HL-60/S4 (cell line): ENCODE results near the gene TMEM61.
"Not testable (repeated sequence)": the region's sequence is repeated elsewhere in the genome, so short reads cannot be mapped to it uniquely, and the experiment has no call there.

Experiments used
- in situ Hi-C: fragments of 300-500 bp; cut with MboI; formaldehyde crosslinking; loops from 2 replicates; pipeline ENCODE4 v1.14.3; 2022; ENCODE audit warnings: low sequenced_read_pairs

TMEM61 gene

DNA sequence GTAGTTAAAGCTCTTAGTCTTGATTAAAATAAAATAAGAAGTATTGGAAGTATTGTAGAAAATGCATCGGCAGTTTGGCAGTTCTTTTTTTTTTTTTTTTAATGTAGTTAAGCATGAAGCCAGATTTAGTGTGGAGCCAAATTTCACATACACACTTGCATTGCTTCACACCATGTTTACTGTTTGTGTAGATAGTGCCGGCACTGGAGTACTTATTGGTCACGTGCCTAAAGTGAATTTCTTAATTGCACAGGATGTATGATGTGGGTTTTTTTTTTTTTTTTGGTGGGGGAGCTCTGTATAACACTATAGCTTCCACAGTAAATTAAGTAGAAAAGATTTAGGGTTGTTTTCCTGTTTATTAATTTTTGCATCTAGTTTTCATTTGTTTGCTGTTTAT, 21.2 kb upstream of the TMEM61 start:
- in situ Hi-C loops: no loop called here

DNA sequence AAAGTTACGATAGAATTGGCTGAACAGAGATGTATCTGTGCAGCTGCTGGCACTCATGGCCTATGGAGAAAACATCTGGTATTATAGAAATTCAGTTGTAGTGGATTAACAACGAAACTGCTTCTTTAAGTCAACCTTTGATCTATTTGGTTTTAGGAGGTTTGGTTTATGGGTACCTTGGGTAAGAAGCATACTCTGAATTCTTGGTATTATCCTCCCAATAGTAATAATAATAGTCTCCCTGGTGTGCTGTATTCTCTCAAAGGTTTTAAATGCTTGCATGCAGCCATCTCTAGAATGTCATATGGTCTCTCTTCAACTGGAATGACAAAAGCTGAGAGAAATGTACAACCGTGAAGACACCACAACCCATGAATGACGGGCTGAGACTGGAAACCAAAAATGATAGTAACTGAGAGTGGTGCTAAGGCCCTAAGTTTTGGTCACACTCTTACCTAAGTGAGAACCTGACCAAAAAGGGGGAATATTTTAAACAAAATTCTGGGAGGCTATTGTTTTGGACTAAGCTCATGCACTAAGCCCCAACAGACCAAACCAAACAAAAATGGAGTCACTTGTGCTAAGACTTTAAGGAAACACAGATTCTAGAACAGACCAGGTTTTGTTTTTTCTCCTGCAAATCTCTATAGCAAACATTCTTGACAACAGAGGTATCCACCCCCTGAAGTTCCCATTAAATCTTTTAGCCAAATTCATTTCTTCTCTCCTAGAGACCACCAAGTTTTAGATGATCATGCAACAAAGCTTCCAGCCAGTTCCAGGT, 17.6 kb upstream of the TMEM61 start:
- in situ Hi-C loops: no loop called here

DNA sequence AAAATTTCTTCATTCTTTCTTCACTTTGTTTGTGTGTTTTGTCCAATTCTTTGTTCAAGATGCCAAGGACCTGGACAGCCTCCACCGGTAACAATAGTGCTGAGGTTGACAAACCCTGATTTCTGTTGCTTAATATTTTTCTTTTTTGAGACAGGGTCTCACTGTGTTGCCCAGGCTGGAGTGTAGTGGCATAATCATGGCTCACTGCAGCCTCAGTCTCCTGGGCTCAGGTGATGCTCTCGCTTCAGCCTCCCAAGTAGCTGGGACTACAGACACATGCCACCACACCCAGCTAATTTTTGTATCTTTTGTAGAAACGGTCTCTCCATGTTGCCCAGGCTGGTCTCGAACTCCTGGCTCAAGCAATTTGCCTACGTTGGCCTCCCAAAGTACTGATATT, 16.6 kb upstream of the TMEM61 start:
- in situ Hi-C loops: not testable (repeated sequence)

DNA sequence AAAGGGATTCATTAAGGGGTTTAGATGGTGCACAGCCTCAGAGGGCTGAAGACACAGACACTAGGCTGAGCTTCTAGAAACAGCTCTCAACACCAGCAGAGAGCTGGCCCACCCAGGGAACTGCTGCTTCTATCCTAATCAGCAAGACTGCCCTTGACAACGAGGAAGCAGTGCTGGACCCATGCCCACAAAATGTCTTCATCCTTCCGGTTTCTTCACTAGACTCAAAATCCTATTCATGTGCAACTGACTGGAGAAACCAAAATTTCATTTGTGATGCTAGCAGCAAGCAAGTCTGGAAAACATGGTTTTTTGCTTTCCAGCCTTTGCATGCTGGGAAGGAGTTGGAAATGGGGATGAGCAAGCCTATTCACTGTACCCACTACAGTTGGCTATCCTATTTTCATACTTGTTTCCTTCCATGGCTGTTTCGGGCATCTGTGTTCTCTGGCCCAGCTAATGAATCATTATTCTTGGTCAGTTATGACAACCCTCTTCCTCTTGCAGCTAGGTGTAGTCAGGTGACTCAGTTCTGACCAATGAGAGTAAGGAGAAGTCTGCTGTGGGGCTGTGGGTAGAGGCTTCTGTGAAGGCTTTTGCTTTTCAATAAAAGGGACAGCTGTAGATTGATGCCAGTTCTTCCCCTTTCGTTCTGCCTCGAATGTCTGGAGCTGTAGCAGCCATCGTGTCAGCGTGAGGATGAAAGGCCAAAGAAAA, 14.6 kb upstream of the TMEM61 start:
- in situ Hi-C loops: no loop called here

DNA sequence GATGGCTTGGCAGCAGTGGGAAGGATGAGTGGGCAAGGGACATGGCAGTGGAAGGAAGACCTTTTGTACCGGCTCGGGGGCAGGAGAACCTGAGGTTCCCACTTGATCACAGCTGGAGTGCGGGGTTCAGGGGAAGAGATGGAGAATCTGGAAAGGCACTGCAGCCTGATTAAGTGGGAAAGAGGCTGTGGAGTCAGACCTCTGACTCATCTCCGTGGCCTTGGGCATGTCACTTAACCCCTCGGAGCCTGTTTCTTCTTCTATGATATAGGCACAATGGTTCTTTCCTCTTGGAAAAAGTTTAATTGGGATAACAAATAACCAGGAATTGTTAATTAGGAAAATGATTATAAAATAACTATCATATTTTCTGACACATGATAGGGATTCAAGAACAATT, 13.1 kb upstream of the TMEM61 start:
- in situ Hi-C loops: no loop called here

DNA sequence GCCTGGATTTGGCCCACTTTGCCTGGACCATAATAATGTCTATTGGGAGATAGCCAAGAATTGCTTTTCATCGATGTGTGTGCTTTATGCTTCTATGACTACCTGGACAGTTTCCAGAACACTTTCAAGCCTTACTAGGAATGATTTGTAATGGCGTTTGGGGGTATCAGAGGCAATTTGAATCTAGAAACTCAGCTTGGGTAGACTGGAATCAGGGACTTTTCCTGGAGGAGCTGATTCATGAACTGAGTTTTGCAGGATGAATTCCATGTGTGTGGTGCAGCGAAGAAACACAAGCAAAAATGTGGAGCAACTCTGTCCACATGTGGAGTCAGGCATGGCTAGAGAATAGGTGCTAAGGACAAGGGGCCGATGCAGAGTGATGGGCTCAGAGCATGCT, 11.9 kb upstream of the TMEM61 start:
- in situ Hi-C loops: no loop called here

DNA sequence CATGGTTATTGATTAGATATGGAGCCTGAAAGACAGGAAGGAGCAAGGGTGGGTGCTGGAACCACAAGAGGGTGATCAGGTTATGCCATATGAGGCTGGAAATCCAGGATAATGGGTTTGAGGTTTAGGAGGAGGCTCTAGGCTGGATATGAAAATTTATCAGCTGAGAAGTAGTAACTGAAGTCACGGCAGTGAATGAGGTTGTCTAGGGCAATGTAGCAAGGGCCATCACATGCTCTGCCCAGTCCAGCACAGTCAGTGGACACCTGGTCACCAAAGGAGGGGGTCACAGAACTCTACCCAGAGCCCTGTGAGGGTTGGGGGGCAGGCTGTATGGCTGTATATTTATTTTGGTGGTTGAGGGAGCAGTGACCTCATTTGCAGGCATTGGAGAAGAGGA, 10.5 kb upstream of the TMEM61 start:
- in situ Hi-C loops: no loop called here

DNA sequence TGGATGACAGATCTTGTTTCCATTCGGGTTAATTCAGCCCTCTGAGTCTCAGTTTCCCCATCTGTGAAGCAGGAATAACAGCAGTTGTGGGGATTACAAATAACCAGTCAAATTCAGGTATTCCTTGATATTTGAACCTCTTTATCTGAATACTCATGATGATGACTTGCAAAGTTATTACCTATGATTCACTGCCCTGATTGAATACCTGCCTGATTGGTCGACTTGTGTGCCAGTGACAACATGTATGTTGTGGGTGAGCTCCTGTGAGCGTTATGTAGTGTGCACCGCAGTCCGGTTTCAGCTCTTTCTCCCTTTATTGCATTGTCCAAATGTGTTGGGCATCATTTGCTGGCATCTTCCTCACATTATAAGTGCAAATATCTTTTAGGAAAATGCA, 9.5 kb upstream of the TMEM61 start:
- in situ Hi-C loops: no loop called here

DNA sequence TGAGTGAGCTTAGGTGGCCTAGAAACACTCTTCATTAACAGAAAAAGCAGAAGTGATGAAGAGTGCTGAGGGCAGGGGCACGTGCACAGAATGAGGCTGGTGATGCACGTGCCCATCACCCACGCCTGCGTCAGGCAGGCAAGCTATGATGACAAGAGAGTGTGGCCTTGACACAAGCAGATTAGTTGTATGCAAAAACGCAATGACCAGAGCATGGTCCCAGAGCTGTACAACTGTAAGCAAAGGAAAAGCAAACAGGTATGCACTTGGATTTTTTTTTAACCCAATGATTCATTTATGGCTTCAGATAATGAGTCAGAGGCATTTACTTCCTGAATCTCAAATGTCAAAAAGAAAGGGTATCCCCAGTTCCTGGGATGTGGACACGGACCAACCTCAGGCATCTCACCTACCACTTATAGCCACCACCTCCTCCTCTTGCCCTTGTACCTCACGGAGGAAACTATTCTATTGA, 9.1 kb upstream of the TMEM61 start:
- in situ Hi-C loops: no loop called here

DNA sequence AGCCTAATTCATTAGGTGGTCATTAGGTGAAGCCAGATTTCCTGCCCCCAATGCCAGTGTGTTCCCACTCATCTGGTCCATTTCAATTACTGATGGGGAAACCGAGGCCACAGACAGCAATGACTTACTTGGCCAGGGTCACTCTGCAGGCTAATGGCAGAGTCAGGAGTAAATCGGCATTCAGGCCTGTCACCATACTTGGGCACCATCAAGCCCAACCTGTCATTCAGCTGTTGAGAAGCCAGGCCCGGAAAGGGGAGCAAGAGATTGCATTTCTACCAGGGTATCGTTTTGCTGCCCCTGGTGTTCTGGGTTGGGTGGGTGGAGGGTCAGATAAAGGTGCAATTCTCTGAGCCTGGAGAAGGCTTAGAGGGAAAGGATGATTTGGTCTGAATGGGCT, 8.0 kb upstream of the TMEM61 start:
- in situ Hi-C loops: no loop called here

DNA sequence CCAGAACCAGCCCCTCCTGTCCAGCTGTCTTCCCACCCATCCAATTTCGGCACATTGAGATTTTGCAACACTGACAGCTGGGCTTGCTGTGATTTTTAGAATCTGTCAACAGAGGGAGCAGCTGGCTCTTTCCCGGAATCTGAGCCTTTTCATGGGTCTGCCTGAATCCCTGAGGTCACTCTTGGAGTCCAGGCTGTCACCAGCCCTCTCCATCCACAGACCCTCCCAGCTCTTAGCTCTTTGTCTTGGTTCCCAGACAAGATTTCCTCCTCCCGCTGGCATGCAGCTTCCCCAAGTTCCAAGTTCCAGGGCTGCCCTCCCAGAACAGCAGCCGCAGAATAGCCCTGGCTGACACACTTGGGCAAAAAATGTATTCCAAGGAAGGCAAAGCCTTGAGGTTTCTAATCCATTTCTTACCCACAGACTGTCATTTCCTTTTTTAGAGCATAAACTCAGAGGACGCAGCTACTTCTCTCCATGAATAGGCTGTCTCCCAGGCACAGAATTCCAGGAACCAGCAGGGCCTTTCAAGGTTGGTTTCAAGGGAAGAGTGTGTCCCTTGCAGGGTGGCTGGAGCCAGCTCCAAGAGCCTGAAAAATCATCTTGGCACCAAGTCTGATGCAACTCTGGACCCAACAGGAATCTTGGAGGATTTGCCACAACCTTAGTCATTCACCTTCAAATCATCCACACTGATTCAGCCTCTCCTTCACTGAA, 7.1 kb upstream of the TMEM61 start:
- in situ Hi-C loops: no loop called here

DNA sequence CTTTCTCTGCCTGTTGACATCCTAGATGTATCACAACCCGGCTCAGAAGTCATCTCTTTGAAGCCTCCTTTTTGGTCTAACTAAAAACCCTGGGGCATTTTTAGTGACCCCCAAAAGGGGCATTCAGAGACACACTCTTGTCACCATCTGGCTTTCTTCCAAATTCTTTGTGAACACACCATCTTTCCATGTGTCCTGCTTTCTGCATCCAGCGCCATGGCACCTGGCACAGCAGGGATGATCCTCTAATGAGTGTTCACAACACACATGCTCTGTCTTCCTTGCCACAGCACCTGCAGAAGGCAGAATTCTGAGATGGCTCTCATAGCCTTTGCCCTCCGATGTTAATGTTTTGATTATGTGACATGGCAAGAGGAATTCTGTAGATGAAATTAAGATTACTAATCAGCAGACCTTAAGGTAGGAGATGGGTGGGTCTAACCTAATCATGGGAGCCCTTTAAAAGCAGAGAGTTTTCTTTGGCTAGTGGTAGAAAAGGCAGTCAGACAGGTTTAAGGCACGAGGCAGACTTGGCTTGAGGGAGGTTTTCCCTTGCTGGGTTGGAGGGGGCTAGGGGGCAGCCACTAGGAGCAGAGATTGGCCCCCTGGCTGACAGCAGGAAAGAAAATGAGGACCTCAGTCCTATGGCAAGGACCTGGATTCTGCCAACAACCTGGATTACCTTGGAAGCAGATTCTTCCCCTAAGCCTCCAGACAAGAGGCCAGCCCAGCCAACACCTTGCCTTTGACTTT, 4.9 kb upstream of the TMEM61 start:
- in situ Hi-C loops: no loop called here

DNA sequence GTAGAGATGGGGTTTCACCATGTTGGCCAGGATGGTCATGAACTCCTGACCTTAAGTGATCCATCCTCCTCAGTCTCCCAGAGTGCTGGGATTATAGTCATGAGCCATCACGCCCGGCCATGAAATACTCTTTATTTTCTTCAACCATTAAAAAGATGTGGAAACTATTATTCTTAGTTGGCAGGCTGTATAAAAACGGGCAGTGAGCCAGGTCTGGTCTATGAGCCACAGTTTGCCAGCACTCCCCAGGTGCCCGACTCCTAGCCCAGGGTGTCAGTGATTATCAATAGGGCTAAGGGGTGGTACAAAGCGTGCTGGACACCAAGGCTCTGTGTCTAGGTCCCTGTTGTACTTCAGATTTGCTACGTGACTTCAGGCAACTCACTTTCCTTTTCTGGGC, 3.7 kb upstream of the TMEM61 start:
- in situ Hi-C loops: no loop called here

DNA sequence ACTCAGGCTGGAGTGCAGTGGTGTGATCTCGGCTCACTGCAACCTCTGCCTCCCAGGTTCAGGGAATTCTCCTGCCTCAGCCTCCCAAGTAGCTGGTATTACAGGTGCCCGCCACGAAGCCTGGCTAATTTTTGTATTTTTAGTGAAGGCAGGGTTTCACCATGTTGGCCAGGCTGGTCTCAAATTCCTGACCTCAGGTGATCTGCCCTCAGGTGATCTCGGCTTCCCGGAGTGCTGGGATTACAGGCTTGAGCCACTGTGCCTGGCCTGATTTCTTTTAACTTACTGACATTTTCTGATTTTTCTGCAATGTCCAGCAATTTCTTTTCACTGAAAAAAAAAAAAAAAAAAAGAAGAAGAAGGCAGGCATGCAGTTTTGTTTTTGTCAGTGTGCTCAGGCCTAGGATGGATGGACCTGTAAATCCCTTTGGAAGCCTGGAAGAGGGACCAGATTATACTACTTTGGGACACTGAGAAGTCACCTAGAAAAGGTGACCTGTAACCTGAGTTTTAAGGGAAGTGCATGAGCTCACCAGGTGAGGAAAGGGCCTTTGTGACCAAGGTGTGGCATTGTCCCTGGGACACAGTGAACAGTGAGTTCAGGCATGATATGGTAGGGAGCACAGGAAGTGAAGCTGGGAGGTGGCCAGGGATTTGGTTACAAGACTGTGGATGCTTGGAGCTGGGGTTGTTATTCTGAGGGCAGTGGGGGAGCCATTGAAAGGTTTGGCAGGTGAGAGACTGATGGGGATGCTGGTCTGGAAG, 2.7 kb upstream of the TMEM61 start:
- in situ Hi-C loops: no loop called here

DNA sequence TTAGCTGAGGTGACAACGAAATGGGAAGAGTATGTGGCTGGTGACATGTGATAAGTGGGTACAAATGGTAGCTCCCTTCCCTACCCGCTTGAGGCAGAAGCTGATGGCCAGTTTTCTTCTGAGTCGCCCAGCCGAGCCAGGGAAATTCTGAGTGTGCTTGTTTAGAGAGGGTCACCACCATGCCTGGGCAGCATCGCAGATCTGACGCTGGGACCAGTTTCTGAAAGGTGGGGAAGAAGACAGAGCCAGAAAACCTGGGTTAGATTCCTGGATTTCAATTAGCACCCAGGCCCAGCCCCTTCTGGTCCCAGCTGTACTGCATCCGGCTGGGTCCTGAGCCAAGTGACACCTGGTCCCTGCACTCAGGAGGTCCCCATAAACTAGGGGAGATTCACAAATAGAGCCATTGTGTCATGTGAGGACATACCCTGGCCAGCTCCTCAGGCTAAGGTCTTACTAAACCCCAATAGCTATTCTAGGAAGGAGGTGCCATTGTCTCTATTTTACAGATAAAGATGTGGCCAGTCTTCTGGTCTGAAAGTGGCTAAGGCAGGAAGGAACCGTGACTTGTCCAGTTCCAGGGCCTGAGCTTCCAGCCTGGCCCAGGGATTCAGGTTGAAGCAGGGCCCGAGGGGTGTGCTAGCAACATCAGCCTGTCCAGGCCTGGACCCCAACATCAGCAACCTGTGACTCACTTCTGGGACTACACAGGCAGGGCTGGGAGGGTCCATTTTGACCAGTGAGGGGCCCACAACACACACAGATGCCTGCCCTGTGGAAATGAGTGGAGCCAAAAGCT, 1.7 kb upstream of the TMEM61 start:
- in situ Hi-C loops: no loop called here

DNA sequence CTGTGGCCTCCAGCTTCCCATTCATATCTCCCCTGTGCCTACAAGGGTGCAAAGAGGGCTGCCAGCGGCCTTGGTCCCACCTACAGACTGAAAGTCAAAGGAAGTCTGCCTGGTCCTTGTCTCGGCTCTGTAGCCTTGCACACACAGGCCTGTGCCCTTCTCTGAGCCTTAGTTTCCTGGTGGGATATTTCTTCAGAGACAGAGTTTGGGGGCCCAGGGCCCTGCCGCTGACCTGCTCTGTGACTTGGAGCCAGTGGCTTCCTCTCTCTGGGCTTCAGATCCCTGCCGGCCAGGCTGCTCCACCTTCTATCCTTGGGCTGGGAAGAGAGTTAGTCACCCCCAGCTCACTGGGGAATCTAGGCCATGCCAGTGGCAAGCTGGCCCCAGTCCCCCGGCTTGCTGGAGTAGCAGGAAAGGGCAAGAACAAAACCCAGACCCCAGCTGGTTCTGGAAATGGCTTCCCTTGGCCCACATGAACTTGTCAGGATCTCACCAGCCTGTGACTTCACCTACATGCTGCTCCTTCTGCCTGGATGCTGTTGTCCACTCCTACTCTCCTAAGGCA, 1.0 kb upstream of the TMEM61 start:
- in situ Hi-C loops: no loop called here

DNA sequence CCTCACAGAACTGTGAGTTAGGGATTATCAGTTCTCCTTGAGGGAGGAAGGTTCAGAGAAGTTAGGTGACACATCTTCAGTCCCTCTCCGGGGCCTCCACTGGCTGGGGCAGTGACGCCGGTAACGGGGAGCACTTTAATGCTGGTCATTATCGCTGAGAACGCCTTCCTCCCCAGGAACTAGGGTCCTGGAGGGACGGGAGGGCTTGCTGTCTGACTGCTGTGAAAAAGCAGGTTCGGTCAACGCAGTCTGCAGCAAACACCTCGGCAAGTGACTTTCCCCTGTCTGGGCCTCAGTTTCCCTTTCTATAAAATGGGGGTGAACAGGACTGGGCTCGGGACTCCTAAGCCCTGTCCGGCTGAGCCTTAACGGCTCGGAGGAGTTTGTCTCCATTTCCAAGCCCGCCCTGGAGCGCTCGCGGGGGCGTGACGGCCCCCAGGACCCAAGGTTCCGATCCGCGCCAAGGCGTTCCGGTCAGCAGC, 341 bp upstream of the TMEM61 start:
- in situ Hi-C loops: no loop called here

DNA sequence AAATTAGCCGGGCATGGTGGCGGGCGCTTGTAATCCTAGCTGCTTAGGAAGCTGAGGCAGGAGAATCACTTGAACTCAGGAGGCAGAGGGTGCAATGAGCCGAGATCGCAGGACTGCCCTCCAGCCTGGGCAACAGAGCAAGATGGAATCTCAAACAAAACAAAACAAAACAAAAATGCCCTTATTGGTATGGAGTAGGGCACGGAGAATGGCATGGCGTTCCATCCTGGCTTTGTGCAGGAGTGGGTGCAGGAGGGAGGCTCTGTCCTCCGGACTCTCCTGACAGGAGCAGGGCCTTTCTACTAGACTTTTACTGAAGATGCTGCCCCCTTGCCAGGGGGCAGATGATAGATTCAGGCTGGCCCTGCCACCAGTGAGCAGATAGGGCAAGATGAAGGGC, 1.0 kb downstream of the TMEM61 start:
- in situ Hi-C loops: no loop called here

DNA sequence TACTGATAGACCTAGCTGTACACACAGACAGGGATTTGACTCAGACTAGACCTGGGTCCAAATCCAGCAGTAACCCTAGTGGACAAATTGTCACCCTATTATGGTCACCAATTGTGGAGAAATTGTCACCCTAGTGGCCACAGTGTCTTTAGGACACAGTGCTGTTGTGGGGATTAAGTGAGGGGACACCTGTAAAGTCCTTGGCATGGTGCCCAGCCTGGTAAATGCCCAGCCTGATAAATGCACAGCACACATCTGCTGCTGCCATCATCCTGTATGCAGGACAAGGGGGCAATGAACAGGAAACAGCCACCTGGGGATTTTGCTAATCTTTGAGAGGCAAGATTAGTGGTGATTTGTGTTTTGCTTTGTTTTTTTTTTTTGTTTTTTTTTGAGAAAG, 2.3 kb downstream of the TMEM61 start:
- in situ Hi-C loops: no loop called here
